K562 (cell line): ENCODE results near the gene ARID3C. TPM values are rescaled to one million over a fixed set of nuclear protein-coding genes. Genes with fewer than 3 reads are reported as not detected.

ENCODE experiments used
- ATAC-seq: fragments of 200-7000 bp; cut with Tn5 transposase; 3 replicates; pipeline ENCODE4 v1.9.1; 2020; ENCODE audit warnings: moderate library complexity
- BruUV-seq: library from RNA; stranded (reverse); fragments of 400-500 nt; replicated peaks from 2 replicates; lab custom pipeline; 2021; lab: Mats Ljungman, UMichigan
- CTCF ChIA-PET: fragments of 300-600 bp; formaldehyde crosslinking; extraction: SDS; loops from one replicate; lab custom pipeline; 2021; ENCODE audit warnings: low intra/inter-chr PET ratio; lab: Yijun Ruan, JAX
- POLR2A ChIA-PET: fragments of 300-600, 350-650 bp; sonication (Branson Sonifier 250); formaldehyde crosslinking; extraction: SDS; loops from one replicate; lab custom pipeline; 2021; ENCODE audit warnings: antibody characterized with exemption, inconsistent platforms; lab: Yijun Ruan, JAX
- DNase-seq, 4 experiments: peaks; one replicate each; pipeline versions ENCODE4 v3.0.0 to v3.0.0-alpha.2; 2011 to 2018; ENCODE audit warnings: low spot score in 3 of 4, mixed read lengths in 3 of 4; ENCODE audit errors: extremely low read depth in 1 of 4
- FAIRE-seq: peaks from 2 replicates; lab custom pipeline; 2011; peaks lifted over from hg19 to GRCh38; lab: Jason Lieb, UNC
- H2AFZ ChIP-seq: 2 replicates; pipeline ENCODE4 v1.6.0; 2011; ENCODE audit warnings: low read depth, low read length, control low read depth, inconsistent platforms
- H3K27ac ChIP-seq: fragments of 200-600 bp; 3 replicates; pipeline ENCODE4 v1.8.0; 2011; ENCODE audit warnings: low read depth, mild to moderate bottlenecking, control low read depth, inconsistent platforms, low read length, moderate library complexity, mixed read lengths; ENCODE audit errors: extremely low read depth
- H3K27me3 ChIP-seq, 2 experiments: fragments of 300-600 bp in 1 of 2; 2 replicates in 1 of 2; 3 replicates in 1 of 2; pipeline versions ENCODE4 v1.6.0 to v1.8.0; 2011; ENCODE audit warnings: inconsistent platforms in 2 of 2, low read length in 2 of 2, mild to moderate bottlenecking in 1 of 2, mixed read lengths in 1 of 2, moderate library complexity in 1 of 2; ENCODE audit not compliant: control insufficient read depth in 2 of 2, insufficient read depth in 2 of 2
- H3K36me3 ChIP-seq: fragments of 300-600 bp; 3 replicates; pipeline ENCODE4 v1.8.0; 2011; ENCODE audit warnings: mild to moderate bottlenecking, low read length, inconsistent platforms; ENCODE audit not compliant: control insufficient read depth, insufficient read depth
- H3K4me1 ChIP-seq, 2 experiments: fragments of 200-600 bp in 1 of 2; replicated peaks in 1 of 2; 2 replicates in 1 of 2; 3 replicates in 1 of 2; pipeline versions ENCODE4 v1.5.1 to v1.8.0; 2011; ENCODE audit warnings: inconsistent platforms in 2 of 2, low read length in 2 of 2, mild to moderate bottlenecking in 1 of 2, mixed read lengths in 1 of 2, moderate library complexity in 1 of 2; ENCODE audit not compliant: control insufficient read depth in 2 of 2, insufficient read depth in 2 of 2
- H3K4me2 ChIP-seq: 2 replicates; pipeline ENCODE4 v1.6.1; 2011; ENCODE audit warnings: low read length, control low read depth, inconsistent platforms, mixed read lengths; ENCODE audit not compliant: insufficient read depth
- H3K4me3 ChIP-seq: fragments of 200-600 bp; sonication (generic), shearing (Covaris generic); 2 replicates; pipeline ENCODE4 v1.5.1; 2016; ENCODE audit warnings: control low read depth, inconsistent platforms
- H3K79me2 ChIP-seq: fragments of 200-600 bp; 3 replicates; pipeline ENCODE4 v1.8.0; 2011; ENCODE audit warnings: low read length, inconsistent platforms; ENCODE audit not compliant: control insufficient read depth, insufficient read depth
- H3K9ac ChIP-seq, 2 experiments: 2 replicates each; pipeline versions ENCODE4 v1.6.0 to v1.6.1; 2011; ENCODE audit warnings: low read depth in 2 of 2, low read length in 2 of 2, control low read depth in 1 of 2, inconsistent platforms in 1 of 2, mild to moderate bottlenecking in 1 of 2, mixed read lengths in 1 of 2; ENCODE audit not compliant: insufficient read depth in 1 of 2
- H3K9me1 ChIP-seq: one replicate; pipeline ENCODE4 v1.6.0; 2011; ENCODE audit warnings: inconsistent platforms, mild to moderate bottlenecking, low read length, moderate library complexity; ENCODE audit not compliant: control insufficient read depth, insufficient read depth
- H3K9me3 ChIP-seq: replicated peaks from 2 replicates; pipeline ENCODE4 v1.5.1; 2011; ENCODE audit warnings: low read depth, low read length, inconsistent platforms; ENCODE audit not compliant: control insufficient read depth, insufficient read depth
- H4K20me1 ChIP-seq: replicated peaks from 2 replicates; pipeline ENCODE4 v1.6.1; 2011; ENCODE audit warnings: low read length, inconsistent platforms, mixed read lengths; ENCODE audit not compliant: control insufficient read depth, insufficient read depth
- CREM ChIP-seq: IDR thresholded peaks from 2 replicates; pipeline ENCODE4 v1.6.1; 2014; ENCODE audit warnings: antibody characterized with exemption, low read depth
- CXXC5 ChIP-seq: fragments of 250-450 bp; sonication (Bioruptor Pico); IDR thresholded peaks from 2 replicates; pipeline ENCODE4 v1.8.0; 2022; ENCODE audit warnings: inconsistent platforms, mild to moderate bottlenecking, moderate library complexity
- E2F6 ChIP-seq, 2 experiments: IDR thresholded peaks; 2 replicates each; pipeline ENCODE4 v1.6.1; 2011; ENCODE audit warnings: borderline replicate concordance in 1 of 2, control low read depth in 1 of 2, low read depth in 1 of 2, low read length in 1 of 2, mild to moderate bottlenecking in 1 of 2, mixed read lengths in 1 of 2, moderate library complexity in 1 of 2; ENCODE audit not compliant: insufficient read depth in 1 of 2, insufficient read length in 1 of 2, poor library complexity in 1 of 2, severe bottlenecking in 1 of 2; ENCODE audit errors: extremely low read depth in 1 of 2
- FOXJ3 ChIP-seq: sonication (generic); formaldehyde crosslinking; IDR thresholded peaks from 2 replicates; pipeline ENCODE4 v1.4.0; 2020; ENCODE audit warnings: mild to moderate bottlenecking, missing genetic modification reagents
- GTF2E2 ChIP-seq: fragments of 200-800 bp; sonication (Bioruptor generic); IDR thresholded peaks from 2 replicates; pipeline ENCODE4 v1.6.1; 2016; ENCODE audit warnings: missing genetic modification characterization, missing compliant biosample characterization
- HDAC2 ChIP-seq: fragments of 450-650 bp; IDR thresholded peaks from 2 replicates; pipeline ENCODE4 v1.6.1; 2016; ENCODE audit warnings: mild to moderate bottlenecking
- KAT7 ChIP-seq: sonication (generic); formaldehyde crosslinking; IDR thresholded peaks from 2 replicates; pipeline ENCODE4 v1.8.0; 2022; ENCODE audit warnings: missing genetic modification reagents, mild to moderate bottlenecking, borderline replicate concordance
- KDM2B ChIP-seq: fragments of 250-450 bp; sonication (Bioruptor Pico); IDR thresholded peaks from 2 replicates; pipeline ENCODE4 v1.8.0; 2021; ENCODE audit warnings: mild to moderate bottlenecking, moderate library complexity
- MYNN ChIP-seq, 2 experiments: sonication (generic); formaldehyde crosslinking in 1 of 2; IDR thresholded peaks; 2 replicates each; pipeline versions ENCODE4 v1.5.0 to v1.6.1; 2016 to 2020; ENCODE audit warnings: antibody characterized with exemption in 1 of 2, missing genetic modification reagents in 1 of 2
- NFE2 ChIP-seq: IDR thresholded peaks from 2 replicates; pipeline ENCODE4 v1.6.1; 2014; ENCODE audit warnings: antibody characterized with exemption, low read depth
- SMC3 ChIP-seq: conservative IDR thresholded peaks from 2 replicates; pipeline ENCODE4 v1.6.1; 2011; ENCODE audit warnings: low read depth, low read length, improper control_type of control experiment; ENCODE audit not compliant: insufficient read depth
- SNRNP70 ChIP-seq: fragments of 200-400 bp; formaldehyde crosslinking; optimal IDR thresholded peaks from 2 replicates; pipeline ENCODE3; 2017; ENCODE audit warnings: low read depth, low read length
- YY1 ChIP-seq, 3 experiments: IDR thresholded peaks; 2 replicates each; pipeline ENCODE4 v1.6.1; 2011; ENCODE audit warnings: low read length in 2 of 3, mild to moderate bottlenecking in 2 of 3, moderate library complexity in 2 of 3, borderline replicate concordance in 1 of 3, control low read depth in 1 of 3, low read depth in 1 of 3; ENCODE audit not compliant: insufficient read depth in 3 of 3, insufficient replicate concordance in 2 of 3, control insufficient read depth in 1 of 3, insufficient read length in 1 of 3; ENCODE audit errors: extremely low read depth in 1 of 3
- ZBTB12 ChIP-seq: fragments of 250-450 bp; sonication (Bioruptor Pico); IDR thresholded peaks from 2 replicates; pipeline ENCODE4 v1.4.0; 2020
- ZBTB7A ChIP-seq: IDR thresholded peaks from 2 replicates; pipeline ENCODE4 v1.6.1; 2011; ENCODE audit warnings: low read depth, mild to moderate bottlenecking, low read length, moderate library complexity, borderline replicate concordance; ENCODE audit not compliant: control insufficient read depth
- ZNF583 ChIP-seq: fragments of 250-450 bp; sonication (Bioruptor Pico); IDR thresholded peaks from 2 replicates; pipeline ENCODE4 v1.4.0; 2020
- ZNF76 ChIP-seq: fragments of 250-450 bp; sonication (Bioruptor Pico); IDR thresholded peaks from 2 replicates; pipeline ENCODE4 v1.4.0; 2020; ENCODE audit warnings: mild to moderate bottlenecking, moderate library complexity, borderline replicate concordance
- WGBS: fragments of 100-300 bp; shearing (Covaris generic); methylation state at CpG from one replicate; pipeline ENCODE4 v1.1.6; 2016; ENCODE audit warnings: low coverage, mixed read lengths; ENCODE audit not compliant: insufficient coverage; ENCODE audit errors: missing lambda C conversion rate; 5-methylcytosine and 5-hydroxymethylcytosine counted together
- in situ Hi-C: fragments of 300-500 bp; cut with MboI; formaldehyde crosslinking; loops from 4 replicates; pipeline ENCODE4 v1.15.0; 2018; ENCODE audit warnings: inconsistent platforms, mixed read lengths
- intact Hi-C: fragments of 100-400 bp; cut with micrococcal nuclease; formaldehyde crosslinking; loops from 2 replicates; pipeline ENCODE4 v1.14.2; 2022
- polyA plus RNA-seq, 8 experiments: library from polyadenylated mRNA; depleted of rRNA in 4 of 8; stranded (reverse) in 5 of 8; unstranded in 3 of 8; fragments of >200 nt; fragmentation: Nextera tagmentation in 2 of 8; fragmentation: Illumina TruSeq in 1 of 8; extraction: Ambion mirVana in 2 of 8; extraction: Trizol in 1 of 8; gene quantifications; 2 replicates each; pipeline versions ENCODE4 v1.2.1 to v1.2.3, GENCODE V29; 2011 to 2014; ENCODE audit warnings: inconsistent platforms in 1 of 8, missing spikeins in 1 of 8
- total RNA-seq, 7 experiments: library from RNA; depleted of rRNA in 6 of 7; stranded (reverse); fragments of >200 nt in 6 of 7; fragmentation: Illumina TruSeq in 2 of 7; extraction: Trizol in 2 of 7; gene quantifications; 2 replicates each; pipeline versions ENCODE4 v1.2.1 to v1.2.3, GENCODE V29; 2011 to 2021; ENCODE audit warnings: low replicate concordance in 1 of 7

Gene ARID3C
- total and polyA plus RNA-seq, 9 of the 15 experiments (the other 6 are each of a cell fraction or from before 2014, with no cell fraction given) = not detected

- Histone ChIP-seq H3K9ac (peak overlapping the region; percentile 89 to 92; a peak in 3 of 4 replicates), H3K4me2 (peak overlapping the region; percentile 93), H2AFZ (peak overlapping the region; percentile 92), H3K79me2 (peaks cover 17% of the 10 kb centered on the region), H3K27ac (peak overlapping the region; percentile 59; the same call in 2 of the 3 replicates), H3K9me3 (no peaks in the 10 kb centered on the region), H3K4me1 (peaks cover 7 to 19% of the 10 kb centered on the region in 2 experiments; a peak in 4 of 5 replicates), H4K20me1 (no peaks in the 10 kb centered on the region; the same call in 1 of the 2 replicates), H3K9me1 (no peaks in the 10 kb centered on the region), H3K27me3 (no peaks in the 10 kb centered on the region), H3K4me3 (peak overlapping the region; percentile 60), H3K36me3 (peaks cover 22% of the 10 kb centered on the region; the same call in 1 of the 3 replicates)
- TSS peak; percentile 67 for BruUV-seq
- ChIA-PET POLR2A (no interaction called here), CTCF (interaction anchor here (0.7 to 2.8 kb wide), 3 partner anchors 21 to 820 kb away, joined by 3 to 15 read pairs (median 7); no protein-coding TSS in a partner anchor)
- in situ Hi-C loops = no loop called here
- intact Hi-C loops = loop anchor here (10.0 kb wide), 1 partner anchor 92 kb away; no protein-coding TSS in a partner anchor
- FAIRE-seq = peak; percentile 75
- ATAC-seq = peak; percentile 81
- DNase-seq = peak; percentile 60 to 85 (median 68)
- WGBS = 2% methylated on average over 14 of the region's 15 CpGs
- TF ChIP-seq KDM2B (CRISPR knock-in tag) = no peak
- TF ChIP-seq SMC3 = peak; percentile 43
- TF ChIP-seq FOXJ3 = no peak
- peak; percentile 24; the same call in 1 of the 2 replicates for TF ChIP-seq MYNN (IDR thresholded peaks at IDR 0.05)
- TF ChIP-seq MYNN (CRISPR knock-in tag; IDR thresholded peaks at IDR 0.05) = no peak
- TF ChIP-seq YY1 (IDR thresholded peaks at IDR 0.05; ENCODE audit: borderline replicate concordance in 1 of 3, control insufficient read depth in 1 of 3, extremely low read depth in 1 of 3, insufficient read depth in 3 of 3, insufficient read length in 1 of 3, insufficient replicate concordance in 2 of 3, low read depth in 1 of 3, low read length in 2 of 3) = peak in 1 of 3 experiments; percentile 38
- no peak for TF ChIP-seq SNRNP70
- TF ChIP-seq KAT7 (CRISPR knock-in tag) = no peak
- 0 out of 2 replicates have a peak, but pooled peaks have one; percentile 14 for TF ChIP-seq HDAC2
- TF ChIP-seq ZBTB7A = peak; percentile 49; the same call in 1 of the 2 replicates
- no peak for TF ChIP-seq CXXC5 (CRISPR knock-in tag)
- no peak for TF ChIP-seq ZBTB12 (CRISPR knock-in tag)
- no peak for TF ChIP-seq GTF2E2 (tag)
- TF ChIP-seq E2F6 (IDR thresholded peaks at IDR 0.05; ENCODE audit: borderline replicate concordance in 1 of 2, extremely low read depth in 1 of 2, insufficient read depth in 1 of 2, insufficient read length in 1 of 2, low read depth in 1 of 2, low read length in 1 of 2, poor library complexity in 1 of 2, severe bottlenecking in 1 of 2) = peak in 1 of 2 experiments; percentile 14
- TF ChIP-seq ZNF76 (CRISPR knock-in tag) = no peak
- TF ChIP-seq NFE2 = no peak
- no peak for TF ChIP-seq CREM
- no peak for TF ChIP-seq ZNF583 (CRISPR knock-in tag)
Measured at GRCh38 chr9:34612788-34613390, 16.0 kb downstream of the ARID3C start.
